GM23338 (cell line): ENCODE data around the gene ATXN7. TPM values are rescaled to one million over a fixed set of nuclear protein-coding genes. Genes with fewer than 3 reads are reported as not detected.

ENCODE experiments used
- ATAC-seq: fragments of 200-7000 bp; cut with Tn5 transposase; 3 replicates; pipeline ENCODE4 v1.9.1; 2020
- DNase-seq: peaks from one replicate; pipeline ENCODE4 v3.0.0-alpha.2; 2015; ENCODE audit warnings: low spot score
- H2AFZ ChIP-seq: fragments of 200-600 bp; sonication (generic); 2 replicates; pipeline ENCODE4 v1.8.0; 2016; ENCODE audit warnings: antibody characterized with exemption, mild to moderate bottlenecking, moderate library complexity
- H3F3A ChIP-seq: fragments of 200-600 bp; sonication (generic); replicated peaks from 2 replicates; pipeline ENCODE4 v1.8.0; 2017; ENCODE audit warnings: antibody characterized with exemption, mixed run types, low read depth
- H3K27ac ChIP-seq: fragments of 200-600 bp; sonication (generic); 2 replicates; pipeline ENCODE4 v1.6.1; 2016; ENCODE audit warnings: low read depth
- H3K27me3 ChIP-seq: fragments of 200-600 bp; sonication (generic); 2 replicates; pipeline ENCODE4 v1.8.0; 2016; ENCODE audit warnings: mild to moderate bottlenecking, mixed run types, moderate library complexity; ENCODE audit not compliant: insufficient read depth
- H3K36me3 ChIP-seq: fragments of 200-600 bp; sonication (generic); 2 replicates; pipeline ENCODE4 v1.8.0; 2016; ENCODE audit warnings: mild to moderate bottlenecking; ENCODE audit not compliant: insufficient read depth
- H3K4me1 ChIP-seq: fragments of 200-600 bp; sonication (generic); 2 replicates; pipeline ENCODE4 v1.8.0; 2016; ENCODE audit warnings: mild to moderate bottlenecking, moderate library complexity; ENCODE audit not compliant: insufficient read depth
- H3K4me2 ChIP-seq: fragments of 200-600 bp; sonication (generic); 2 replicates; pipeline ENCODE4 v1.7.1; 2017; ENCODE audit warnings: mixed run types
- H3K4me3 ChIP-seq: fragments of 200-600 bp; sonication (generic); 2 replicates; pipeline ENCODE4 v1.6.1; 2016; ENCODE audit warnings: mixed run types
- H3K79me2 ChIP-seq: fragments of 200-600 bp; sonication (generic); replicated peaks from 2 replicates; pipeline ENCODE4 v1.8.0; 2017; ENCODE audit warnings: mild to moderate bottlenecking; ENCODE audit not compliant: insufficient read depth
- H3K9me2 ChIP-seq: fragments of 200-600 bp; sonication (generic); 2 replicates; pipeline ENCODE4 v1.8.0; 2017; ENCODE audit not compliant: insufficient read depth
- H4K20me1 ChIP-seq: fragments of 200-600 bp; sonication (generic); replicated peaks from 2 replicates; pipeline ENCODE4 v1.8.0; 2017; ENCODE audit warnings: mild to moderate bottlenecking; ENCODE audit not compliant: insufficient read depth
- H3K27ac Mint-ChIP-seq: 2 replicates; pipeline ENCODE4 v1.8.0; 2020; ENCODE audit warnings: inconsistent platforms, mild to moderate bottlenecking, moderate library complexity, mixed read lengths
- H3K27me3 Mint-ChIP-seq: 3 replicates; pipeline ENCODE4 v1.8.0; 2022; ENCODE audit warnings: low read depth, mild to moderate bottlenecking, moderate library complexity, mixed read lengths, inconsistent platforms; ENCODE audit not compliant: insufficient read depth, poor library complexity
- H3K36me3 Mint-ChIP-seq: 3 replicates; pipeline ENCODE4 v1.8.0; 2021; ENCODE audit warnings: low read depth, mild to moderate bottlenecking, inconsistent platforms, moderate library complexity, mixed read lengths
- H3K4me1 Mint-ChIP-seq: 3 replicates; pipeline ENCODE4 v1.8.0; 2020; ENCODE audit warnings: mild to moderate bottlenecking, inconsistent platforms, mixed read lengths
- H3K4me3 Mint-ChIP-seq: 3 replicates; pipeline ENCODE4 v1.8.0; 2021; ENCODE audit warnings: moderate library complexity, mild to moderate bottlenecking, inconsistent platforms, mixed read lengths
- H3K9me3 Mint-ChIP-seq: 3 replicates; pipeline ENCODE4 v1.8.0; 2020; ENCODE audit warnings: moderate library complexity, mild to moderate bottlenecking, inconsistent platforms, mixed read lengths
- CREB1 ChIP-seq: fragments of 250-450 bp; sonication (Bioruptor Pico); IDR thresholded peaks from 2 replicates; pipeline ENCODE4 v1.5.0; 2020; ENCODE audit warnings: low read depth, mild to moderate bottlenecking, moderate library complexity
- CTCF ChIP-seq, 2 experiments: fragments of 200-600 bp in 1 of 2; sonication (generic) in 1 of 2; conservative IDR thresholded peaks; 2 replicates each; pipeline versions ENCODE4 v1.5.1 to v1.6.1; 2016 to 2017; ENCODE audit warnings: antibody characterized with exemption in 2 of 2, low read depth in 2 of 2, mild to moderate bottlenecking in 2 of 2, moderate library complexity in 1 of 2
- ETS1 ChIP-seq: IDR thresholded peaks from 2 replicates; pipeline ENCODE4 v1.6.1; 2016; ENCODE audit warnings: antibody characterized with exemption
- EZH2 ChIP-seq: fragments of 200-600 bp; sonication (generic); IDR thresholded peaks from one replicate; pipeline ENCODE4 v1.8.0; 2017; ENCODE audit warnings: antibody characterized with exemption, mild to moderate bottlenecking, low read depth; ENCODE audit not compliant: unreplicated experiment
- EZH2phosphoT487 ChIP-seq: fragments of 200-600 bp; sonication (generic); IDR thresholded peaks from one replicate; pipeline ENCODE4 v1.8.1; 2018; ENCODE audit warnings: antibody characterized with exemption; ENCODE audit not compliant: unreplicated experiment
- JUNB ChIP-seq: IDR thresholded peaks from one replicate; pipeline ENCODE4 v1.6.1; 2016; ENCODE audit warnings: antibody characterized with exemption; ENCODE audit not compliant: unreplicated experiment
- REST ChIP-seq: IDR thresholded peaks from one replicate; pipeline ENCODE4 v1.6.1; 2018; ENCODE audit warnings: antibody characterized with exemption; ENCODE audit not compliant: unreplicated experiment
- STAT1 ChIP-seq: IDR thresholded peaks from one replicate; pipeline ENCODE4 v1.6.1; 2016; ENCODE audit warnings: antibody characterized with exemption; ENCODE audit not compliant: unreplicated experiment
- ZNF462 ChIP-seq: fragments of 250-450 bp; sonication (Bioruptor Pico); IDR thresholded peaks from 2 replicates; pipeline ENCODE4 v1.5.0; 2020; ENCODE audit warnings: mild to moderate bottlenecking, moderate library complexity
- polyA plus RNA-seq: library from polyadenylated mRNA; unstranded; fragments of >200 nt; fragmentation: Nextera tagmentation; extraction: Ambion mirVana; gene quantifications from 2 replicates; pipeline ENCODE4 v1.2.1, GENCODE V29; 2016
- total RNA-seq: library from RNA; depleted of rRNA; stranded (reverse); fragments of >200 nt; shearing (Covaris generic); gene quantifications from 2 replicates; pipeline ENCODE4 v1.2.3, GENCODE V29; 2014

ATXN7 gene
- total and polyA plus RNA-seq, 2 experiments from 2014 or later, result 4.0 to 17.2 TPM

DNA sequence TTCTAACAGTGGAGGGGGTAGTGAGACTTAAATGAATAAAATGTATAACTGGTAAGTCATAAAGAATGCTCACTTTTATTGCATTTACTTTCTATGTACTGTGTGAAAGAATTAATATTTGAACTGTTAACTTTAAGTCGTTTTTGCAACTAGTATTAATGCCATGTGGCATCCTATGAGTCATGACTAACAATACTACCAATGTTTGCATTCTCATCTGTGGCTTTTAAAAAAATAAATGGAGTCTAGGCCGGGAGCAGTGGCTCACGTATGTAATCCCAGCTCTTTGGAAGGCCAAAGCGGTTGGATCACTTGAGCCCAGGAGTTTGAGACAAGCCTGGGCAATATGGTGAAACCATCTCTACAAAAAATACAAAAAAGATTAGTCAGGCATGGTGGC is 39.4 kb upstream of the ATXN7 start (continued):
- TF ChIP-seq ZNF462 (CRISPR knock-in tag), result no peak
- TF ChIP-seq CREB1, result no peak
- TF ChIP-seq EZH2, result no peak
- no peak for TF ChIP-seq JUNB
- TF ChIP-seq EZH2phosphoT487, result no peak
- no peak for TF ChIP-seq ETS1

- ATAC-seq, result no peak
- Histone ChIP-seq H3K79me2 (no peaks in the 10 kb centered on the region), H3K36me3 (no peaks in the 10 kb centered on the region; the same call in 1 of the 2 replicates), H3K4me3 (no peak overlapping the region), H3K27ac (no peak overlapping the region; the same call in 1 of the 2 replicates), H3F3A (no peaks in the 10 kb centered on the region), H3K9me2 (no peaks in the 10 kb centered on the region), H3K27me3 (no peaks in the 10 kb centered on the region), H2AFZ (no peak overlapping the region), H3K4me1 (no peaks in the 10 kb centered on the region), H4K20me1 (no peaks in the 10 kb centered on the region; the same call in 1 of the 2 replicates), H3K4me2 (no peak overlapping the region)
- DNase-seq, result no peak
- H3K27me3 Mint-ChIP-seq, result no peaks in the 10 kb centered on the region
- H3K27ac Mint-ChIP-seq, result no peak overlapping the region
- no peaks in the 10 kb centered on the region; the same call in 2 of the 3 replicates for H3K9me3 Mint-ChIP-seq
- H3K36me3 Mint-ChIP-seq, result peaks cover 32% of the 10 kb centered on the region
- H3K4me1 Mint-ChIP-seq, result peaks cover 7% of the 10 kb centered on the region
- H3K4me3 Mint-ChIP-seq, result no peak overlapping the region
- TF ChIP-seq STAT1 (no peak), EZH2phosphoT487 (no peak), REST (no peak), CTCF (conservative IDR thresholded peaks at IDR 0.05; ENCODE audit: low read depth in 2 of 2) (no peak)
Observed at GRCh38 chr3:63830526-63830925, 33.1 kb upstream of the ATXN7 start.
